Hypothalamus (tissue), 51 donors: ENCODE results near the gene MMP20.
"Not testable (repeated sequence)": the region's sequence is repeated elsewhere in the genome, so short reads cannot be mapped to it uniquely, and the experiment has no call there.

Experiments used
- DNase-seq, 51 donors: peaks; one replicate each; lab custom pipeline; 2025; lab: John Stamatoyannopoulos, UW

MMP20 gene, protein sequence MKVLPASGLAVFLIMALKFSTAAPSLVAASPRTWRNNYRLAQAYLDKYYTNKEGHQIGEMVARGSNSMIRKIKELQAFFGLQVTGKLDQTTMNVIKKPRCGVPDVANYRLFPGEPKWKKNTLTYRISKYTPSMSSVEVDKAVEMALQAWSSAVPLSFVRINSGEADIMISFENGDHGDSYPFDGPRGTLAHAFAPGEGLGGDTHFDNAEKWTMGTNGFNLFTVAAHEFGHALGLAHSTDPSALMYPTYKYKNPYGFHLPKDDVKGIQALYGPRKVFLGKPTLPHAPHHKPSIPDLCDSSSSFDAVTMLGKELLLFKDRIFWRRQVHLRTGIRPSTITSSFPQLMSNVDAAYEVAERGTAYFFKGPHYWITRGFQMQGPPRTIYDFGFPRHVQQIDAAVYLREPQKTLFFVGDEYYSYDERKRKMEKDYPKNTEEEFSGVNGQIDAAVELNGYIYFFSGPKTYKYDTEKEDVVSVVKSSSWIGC

GRCh38 chr11:102625177-102625576 is at the start of gene MMP20:
Gene MMP20, minus strand, starts transcription at chr11:102625332. Its CDS starts 13 bp downstream, at chr11:102625319.
- DNase-seq, result no peak

GRCh38 chr11:102669664-102670063 is 44.5 kb upstream of the MMP20 start:
- DNase-seq, result no peak

DNA sequence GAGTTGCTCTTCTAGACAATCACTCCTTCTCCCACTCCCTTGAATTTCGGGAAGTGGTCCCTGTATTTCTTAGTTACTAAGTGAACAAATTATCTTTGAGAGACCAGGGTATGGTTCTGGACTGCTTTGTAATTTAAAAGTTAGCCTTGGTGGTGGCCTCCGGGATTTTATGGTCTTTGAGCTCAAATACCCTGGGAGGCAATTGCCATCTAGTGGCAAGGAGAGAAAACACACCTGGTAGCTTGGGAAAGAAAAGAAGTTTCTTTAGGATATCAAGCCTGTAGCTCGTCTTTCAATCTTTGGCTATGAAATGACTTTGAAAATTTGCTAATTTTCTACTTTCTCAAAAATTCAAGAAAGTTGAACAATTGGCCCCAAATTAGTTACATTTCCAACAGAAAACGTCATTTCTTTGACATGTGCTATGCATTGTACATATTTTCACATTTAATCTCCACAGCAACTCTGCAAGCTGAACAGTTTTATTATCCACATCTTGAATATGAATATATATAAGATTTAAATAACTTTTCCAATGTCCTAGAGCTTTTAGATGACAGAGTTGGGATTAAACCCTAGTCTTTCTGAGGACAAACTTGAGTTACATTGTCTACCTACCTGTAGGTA is 41.3 kb upstream of the MMP20 start:
- DNase-seq, result peak in 8 of 51 donors; percentile 0 to 25 (median 8)

DNA sequence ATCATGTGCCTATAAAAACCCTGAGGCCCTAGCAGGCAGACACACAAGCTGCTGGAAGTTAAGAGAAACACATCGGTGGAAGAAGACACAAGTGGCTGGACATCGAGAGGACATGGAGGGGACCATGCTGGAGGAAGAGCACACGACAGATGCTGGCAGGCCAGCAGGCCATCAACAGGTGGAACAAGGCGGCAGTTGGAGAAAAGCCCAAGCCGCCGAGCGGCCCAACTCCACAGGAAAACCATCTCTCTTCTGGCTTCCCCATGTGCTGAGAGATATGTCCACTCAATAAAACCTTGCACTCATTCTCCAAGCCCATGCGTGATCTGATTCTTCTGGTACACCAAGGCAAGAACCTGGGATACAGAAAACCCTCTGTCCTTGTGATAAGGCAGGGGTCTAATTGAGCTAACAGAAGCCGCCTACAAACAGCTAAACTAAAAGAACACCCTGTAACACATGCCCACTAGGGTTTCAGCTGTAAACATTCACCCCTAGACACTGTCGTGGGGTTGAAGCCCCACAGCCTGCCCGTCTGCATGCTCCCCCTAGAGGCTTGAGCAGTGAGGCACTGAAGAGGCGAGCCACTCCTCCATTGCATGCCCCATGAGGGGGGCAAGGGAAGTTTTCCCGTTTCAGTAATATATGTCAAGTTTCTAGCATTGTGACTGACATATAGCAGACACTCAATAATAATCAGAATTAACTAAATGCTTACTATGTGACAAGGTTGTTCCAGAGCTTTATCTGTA is 39.0 kb upstream of the MMP20 start:
- no peak for DNase-seq

GRCh38 chr11:102662607-102663006 is 37.5 kb upstream of the MMP20 start:
- DNase-seq, result no peak

DNA sequence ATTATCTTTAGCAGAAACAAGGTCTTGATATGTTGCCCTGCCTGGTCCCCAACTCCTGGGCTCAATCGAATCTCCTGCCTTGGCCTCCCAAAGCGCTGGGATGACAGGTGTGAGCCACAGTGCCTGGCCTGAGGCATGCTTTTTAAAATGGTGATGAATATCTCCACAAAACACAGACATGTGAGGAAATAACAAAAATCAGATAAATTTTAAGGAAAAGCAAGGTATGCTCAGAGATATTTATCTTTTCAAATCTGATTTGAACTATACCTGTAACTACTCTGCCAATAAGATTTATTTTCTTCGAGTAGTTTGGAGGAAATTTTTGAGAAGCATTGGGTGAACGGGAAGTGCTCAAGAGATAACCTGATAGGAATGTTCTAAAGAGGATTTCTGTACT is 35.9 kb upstream of the MMP20 start:
- DNase-seq, result no peak

- no peak for DNase-seq
Measured at GRCh38 chr11:102656528-102656927, 31.4 kb upstream of the MMP20 start.

DNA sequence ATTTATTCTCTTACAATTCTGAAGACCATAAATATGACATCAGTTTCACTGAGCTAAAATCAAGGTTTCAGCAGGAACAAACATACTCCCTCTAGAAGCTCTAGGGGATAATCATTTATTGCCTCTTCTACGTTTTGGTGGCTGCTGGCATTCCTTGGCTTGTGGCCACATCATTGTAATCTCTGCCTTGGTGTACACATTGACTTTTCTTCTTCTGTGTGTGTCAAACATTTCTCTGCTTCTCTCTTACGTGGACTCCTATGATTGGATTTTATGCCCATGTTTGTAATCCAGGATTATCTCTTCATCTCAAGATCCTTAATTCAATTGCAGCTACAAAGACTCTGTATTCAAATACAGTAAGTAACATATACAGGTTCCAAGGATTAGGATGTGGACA is 30.4 kb upstream of the MMP20 start:
- no peak for DNase-seq

- DNase-seq, result no peak
Measured at GRCh38 chr11:102654761-102655160, 29.6 kb upstream of the MMP20 start.

- no peak for DNase-seq
Measured at GRCh38 chr11:102653744-102654291, 28.7 kb upstream of the MMP20 start.

GRCh38 chr11:102647430-102647829 is 22.3 kb upstream of the MMP20 start:
- DNase-seq, result no peak

- no peak for DNase-seq
Measured at GRCh38 chr11:102643941-102644340, 18.8 kb upstream of the MMP20 start.

- no peak for DNase-seq
Measured at GRCh38 chr11:102640946-102641345, 15.8 kb upstream of the MMP20 start.

DNA sequence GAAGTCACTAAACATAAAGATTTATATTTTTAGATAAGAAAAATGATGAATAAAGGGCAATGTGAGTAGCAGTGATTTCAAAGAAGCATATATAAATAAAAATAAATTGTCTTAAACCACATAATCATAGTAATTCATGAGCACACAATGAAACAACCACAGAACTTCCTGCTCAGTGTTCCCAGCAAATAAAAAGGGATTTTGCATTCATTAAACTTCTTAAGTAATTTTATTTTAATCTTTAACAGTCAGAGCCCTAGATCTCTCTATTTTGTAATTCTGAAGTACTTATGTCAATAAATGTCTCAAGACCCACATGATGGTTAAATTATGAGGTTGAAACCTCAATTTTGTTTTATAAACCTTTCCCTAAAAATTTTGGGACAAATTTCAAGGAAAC is 14.5 kb upstream of the MMP20 start:
- DNase-seq, result no peak

DNA sequence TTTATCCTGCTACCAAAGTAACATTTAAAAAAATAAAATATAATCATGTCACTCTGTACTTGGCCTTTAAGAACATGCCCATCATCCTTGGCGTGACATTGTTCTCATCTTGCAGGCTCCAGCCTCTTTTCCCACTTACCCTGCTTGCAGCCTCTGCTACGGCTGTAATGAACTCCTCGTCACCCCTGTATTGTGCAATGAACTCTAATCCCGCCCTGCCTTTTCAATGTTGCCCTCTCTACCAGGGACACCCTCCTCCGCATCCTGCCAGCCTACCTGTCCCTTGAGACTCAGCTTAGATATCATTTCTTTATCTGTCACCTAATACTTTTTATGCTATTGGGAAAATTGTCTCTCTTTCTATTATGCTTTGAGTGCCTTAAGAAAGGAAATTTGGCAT is 12.6 kb upstream of the MMP20 start:
- peak in 1 of 51 donors; percentile 11 for DNase-seq

- DNase-seq, result no peak
Measured at GRCh38 chr11:102633385-102634026, 8.4 kb upstream of the MMP20 start.

GRCh38 chr11:102632026-102632425 is 6.9 kb upstream of the MMP20 start:
- DNase-seq, result no peak

DNA sequence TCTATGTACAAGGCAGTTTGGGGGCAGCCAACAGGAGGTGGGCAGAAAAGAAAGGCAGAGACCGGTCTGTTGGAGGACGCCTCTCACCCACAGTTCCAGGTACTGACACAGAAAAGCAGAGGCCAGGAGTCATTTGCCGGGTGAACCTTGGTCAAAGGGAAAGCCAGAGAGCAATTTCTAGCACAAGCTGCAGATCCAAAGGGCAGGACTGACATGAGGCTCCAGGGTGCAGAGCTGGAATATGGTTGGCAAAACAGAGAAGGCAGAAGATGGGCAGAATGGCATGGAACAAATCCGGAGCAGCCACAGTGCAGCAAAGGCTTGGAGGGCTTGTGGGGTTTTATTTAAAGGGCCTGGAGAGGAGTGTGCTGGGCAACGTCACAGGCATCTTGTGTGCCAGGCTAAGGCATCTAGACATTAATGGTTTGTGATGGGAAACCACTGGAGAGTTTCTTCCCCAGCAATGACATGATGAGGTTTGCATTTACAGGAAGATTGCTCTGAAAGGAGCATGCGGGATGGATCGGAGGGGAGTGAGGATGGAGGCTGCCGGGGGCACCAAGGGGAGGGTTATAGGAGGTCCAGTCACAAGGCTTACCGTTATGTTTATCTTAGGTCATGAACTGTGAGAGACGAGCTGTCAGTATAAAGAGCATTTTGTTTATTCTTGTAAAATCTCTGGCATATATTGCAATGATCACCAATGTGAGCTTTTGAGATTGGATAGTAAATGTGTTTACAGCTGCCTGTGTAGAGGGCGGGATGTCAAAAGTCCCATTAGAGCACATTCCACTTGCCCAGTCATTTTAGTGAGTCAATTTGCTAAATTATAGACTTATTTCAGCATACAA is 5.7 kb upstream of the MMP20 start:
- no peak for DNase-seq

- DNase-seq, result not testable (repeated sequence)
Measured at GRCh38 chr11:102629908-102630307, 4.8 kb upstream of the MMP20 start.

DNA sequence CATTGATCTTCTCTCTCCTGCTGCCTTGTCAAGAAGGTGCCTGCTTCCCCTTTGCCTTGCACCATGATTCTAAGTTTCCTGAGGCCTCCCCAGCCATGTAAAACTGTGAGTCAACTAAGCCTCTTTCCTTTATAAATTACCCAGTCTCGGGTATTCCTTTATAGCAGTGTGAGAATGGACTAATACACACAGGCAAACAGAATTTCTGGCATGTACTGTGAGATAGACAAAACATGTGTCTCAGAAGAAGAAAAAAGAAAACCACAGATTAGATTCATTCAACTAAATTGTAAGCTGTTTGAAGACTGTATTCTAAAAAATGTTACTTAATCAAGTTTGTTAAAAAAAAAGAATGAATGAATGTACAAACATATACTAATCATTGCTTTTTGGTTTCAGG is 1.5 kb upstream of the MMP20 start:
- no peak for DNase-seq
